HUES48 (cell line): ENCODE results near the gene FOXO1.

Source experiments
- H3K27ac ChIP-seq: one replicate; pipeline ENCODE4 v1.7.0; 2013; ENCODE audit warnings: low read depth, low read length, inconsistent platforms
- H3K27me3 ChIP-seq: 2 replicates; pipeline ENCODE4 v1.6.1; 2013; ENCODE audit warnings: mild to moderate bottlenecking, low read length; ENCODE audit not compliant: control insufficient read depth, insufficient read depth
- H3K36me3 ChIP-seq: 2 replicates; pipeline ENCODE4 v1.6.1; 2013; ENCODE audit warnings: low read length; ENCODE audit not compliant: control insufficient read depth, insufficient read depth
- H3K4me1 ChIP-seq: 2 replicates; pipeline ENCODE4 v1.6.1; 2013; ENCODE audit warnings: mild to moderate bottlenecking, low read length; ENCODE audit not compliant: control insufficient read depth, insufficient read depth
- H3K4me3 ChIP-seq: 2 replicates; pipeline ENCODE4 v1.5.1; 2013; ENCODE audit warnings: mild to moderate bottlenecking, low read depth, low read length
- H3K9ac ChIP-seq: 2 replicates; pipeline ENCODE4 v1.6.1; 2013; ENCODE audit warnings: mild to moderate bottlenecking, low read depth, low read length, moderate library complexity
- H3K9me3 ChIP-seq: 2 replicates; pipeline ENCODE4 v1.6.1; 2013; ENCODE audit warnings: low read length; ENCODE audit not compliant: control insufficient read depth, insufficient read depth

The FOXO1 gene

GRCh38 chr13:40635315-40635995 lies 31.0 kb downstream of the FOXO1 start:
- H3K27me3 ChIP-seq: no peaks in the 10 kb centered on the region
- no peak overlapping the region for H3K9ac ChIP-seq
- no peak overlapping the region for H3K27ac ChIP-seq
- no peaks in the 10 kb centered on the region for H3K36me3 ChIP-seq
- no peaks in the 10 kb centered on the region for H3K9me3 ChIP-seq
- H3K4me1 ChIP-seq: peaks cover 42% of the 10 kb centered on the region
- no peak overlapping the region for H3K4me3 ChIP-seq

DNA sequence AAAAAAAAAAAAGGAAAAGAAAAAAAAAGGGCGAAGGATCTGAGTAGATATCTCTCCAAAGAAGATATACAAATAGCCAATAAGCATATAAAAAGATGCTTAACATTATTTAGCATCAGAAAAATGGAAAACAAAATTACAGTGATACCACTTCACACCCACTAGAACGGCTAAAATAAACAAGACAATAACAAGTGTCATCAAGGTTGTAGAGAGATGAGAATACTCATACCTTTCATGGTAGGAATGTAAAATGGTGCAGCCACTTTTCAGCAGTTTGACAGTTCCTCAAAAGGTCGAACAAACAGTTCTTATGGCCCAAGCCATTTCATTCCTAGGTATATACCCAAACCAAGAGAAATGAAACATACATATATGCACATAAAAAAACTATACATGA lies 33.5 kb downstream of the FOXO1 start:
- Histone ChIP-seq H3K36me3 (peaks cover 4% of the 10 kb centered on the region; the same call in 1 of the 2 replicates), H3K4me3 (no peak overlapping the region), H3K4me1 (peaks cover 33% of the 10 kb centered on the region), H3K9me3 (no peaks in the 10 kb centered on the region), H3K27ac (no peak overlapping the region), H3K9ac (no peak overlapping the region), H3K27me3 (no peaks in the 10 kb centered on the region)

DNA sequence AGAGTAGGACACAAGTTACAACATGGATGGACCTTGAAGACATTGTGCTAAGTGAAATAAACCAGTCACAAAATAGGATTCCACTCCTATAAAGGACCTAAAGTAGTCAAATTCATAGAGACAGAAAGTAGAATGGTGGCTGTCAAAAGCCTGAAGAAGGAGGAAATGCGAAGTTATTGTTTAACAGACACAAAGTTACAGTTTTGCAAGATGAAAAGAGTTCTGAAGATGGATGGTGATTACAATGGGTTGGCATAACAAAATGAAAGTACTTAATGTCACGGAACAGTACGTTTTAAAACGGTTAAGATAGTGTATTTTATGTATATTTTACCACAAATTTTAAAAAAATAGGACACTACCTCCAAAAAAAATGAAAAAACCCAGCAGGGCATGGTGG lies 34.8 kb downstream of the FOXO1 start:
- no peak overlapping the region for H3K27ac ChIP-seq
- H3K4me3 ChIP-seq: no peak overlapping the region
- no peaks in the 10 kb centered on the region for H3K27me3 ChIP-seq
- no peak overlapping the region for H3K9ac ChIP-seq
- H3K9me3 ChIP-seq: no peaks in the 10 kb centered on the region
- peaks cover 4% of the 10 kb centered on the region; the same call in 1 of the 2 replicates for H3K36me3 ChIP-seq
- H3K4me1 ChIP-seq: peaks cover 39% of the 10 kb centered on the region

DNA sequence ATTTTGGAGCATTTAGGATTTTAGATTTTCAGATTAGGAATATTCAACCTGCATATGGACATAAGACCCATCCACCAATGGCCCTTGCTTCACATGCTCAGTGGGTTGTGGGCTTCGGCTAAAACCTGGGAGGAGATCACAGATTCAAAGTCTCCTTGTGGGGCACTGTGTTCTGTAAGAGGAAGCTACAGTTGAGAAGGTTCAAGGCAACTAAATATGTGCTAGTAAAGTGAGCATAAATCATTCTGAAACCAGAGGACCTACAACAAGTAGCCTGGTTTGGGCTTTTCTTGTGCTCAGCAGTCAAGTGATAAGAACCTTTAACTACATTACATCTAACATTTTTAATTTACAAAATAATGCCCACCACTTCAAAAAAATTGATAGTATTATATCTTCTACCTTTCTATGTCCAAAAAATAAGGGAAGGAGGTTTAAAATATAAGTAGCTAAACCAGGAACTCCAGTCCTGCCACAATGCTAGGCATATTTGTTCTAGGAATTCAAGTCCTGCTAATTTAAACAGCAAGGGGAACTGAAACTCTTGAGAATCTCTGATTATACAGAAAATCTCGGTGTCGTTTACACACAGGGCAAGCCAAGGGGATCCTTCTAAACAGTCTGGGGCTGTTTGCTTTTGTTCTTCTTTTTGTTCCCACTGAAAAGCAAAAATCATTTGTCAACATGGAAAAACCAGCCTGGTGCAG lies 36.6 kb downstream of the FOXO1 start:
- Histone ChIP-seq H3K9me3 (no peaks in the 10 kb centered on the region), H3K27me3 (no peaks in the 10 kb centered on the region), H3K36me3 (peaks cover 4% of the 10 kb centered on the region; the same call in 1 of the 2 replicates), H3K4me3 (no peak overlapping the region), H3K27ac (no peak overlapping the region), H3K4me1 (peaks cover 51% of the 10 kb centered on the region), H3K9ac (no peak overlapping the region)

GRCh38 chr13:40626977-40627376 lies 39.5 kb downstream of the FOXO1 start:
- Histone ChIP-seq H3K4me1 (peaks cover 72% of the 10 kb centered on the region), H3K9ac (no peak overlapping the region), H3K27ac (no peak overlapping the region), H3K36me3 (peaks cover 4% of the 10 kb centered on the region; the same call in 1 of the 2 replicates), H3K9me3 (no peaks in the 10 kb centered on the region), H3K27me3 (no peaks in the 10 kb centered on the region), H3K4me3 (no peak overlapping the region)

GRCh38 chr13:40626561-40626960 lies 39.9 kb downstream of the FOXO1 start:
- Histone ChIP-seq H3K4me3 (no peak overlapping the region), H3K4me1 (peaks cover 70% of the 10 kb centered on the region), H3K9me3 (no peaks in the 10 kb centered on the region), H3K27ac (peak overlapping the region; percentile 5), H3K9ac (no peak overlapping the region), H3K27me3 (no peaks in the 10 kb centered on the region), H3K36me3 (peaks cover 4% of the 10 kb centered on the region; the same call in 1 of the 2 replicates)

DNA sequence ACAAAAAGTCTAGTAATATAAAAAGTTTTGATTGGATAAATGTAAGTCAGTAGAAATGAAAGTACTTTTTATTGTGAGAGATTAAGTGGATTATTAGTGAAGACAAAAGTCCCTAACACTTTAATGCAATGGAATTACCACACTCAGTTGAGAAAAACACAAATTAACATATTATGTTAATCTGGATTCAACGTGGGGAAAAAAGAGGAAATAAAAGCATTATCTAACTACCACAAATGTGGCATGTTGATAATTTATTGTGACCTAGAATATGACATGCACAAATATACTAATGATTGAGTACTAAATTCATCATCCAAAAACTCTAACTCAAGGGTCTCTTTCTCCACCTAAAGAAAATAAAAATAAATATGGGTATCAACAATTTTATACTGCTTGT lies 41.5 kb downstream of the FOXO1 start:
- no peak overlapping the region for H3K27ac ChIP-seq
- peaks cover 4% of the 10 kb centered on the region; the same call in 1 of the 2 replicates for H3K36me3 ChIP-seq
- H3K9ac ChIP-seq: no peak overlapping the region
- H3K4me1 ChIP-seq: peaks cover 61% of the 10 kb centered on the region
- H3K4me3 ChIP-seq: no peak overlapping the region
- H3K9me3 ChIP-seq: no peaks in the 10 kb centered on the region
- H3K27me3 ChIP-seq: no peaks in the 10 kb centered on the region

GRCh38 chr13:40624383-40624782 lies 42.1 kb downstream of the FOXO1 start:
- no peak overlapping the region for H3K4me3 ChIP-seq
- no peaks in the 10 kb centered on the region for H3K27me3 ChIP-seq
- no peak overlapping the region for H3K27ac ChIP-seq
- H3K9me3 ChIP-seq: no peaks in the 10 kb centered on the region
- no peak overlapping the region for H3K9ac ChIP-seq
- H3K4me1 ChIP-seq: peaks cover 62% of the 10 kb centered on the region
- peaks cover 4% of the 10 kb centered on the region; the same call in 1 of the 2 replicates for H3K36me3 ChIP-seq

- no peaks in the 10 kb centered on the region for H3K36me3 ChIP-seq
- H3K4me1 ChIP-seq: peaks cover 59% of the 10 kb centered on the region
- H3K27ac ChIP-seq: no peak overlapping the region
- no peaks in the 10 kb centered on the region for H3K27me3 ChIP-seq
- H3K9me3 ChIP-seq: no peaks in the 10 kb centered on the region
- no peak overlapping the region for H3K4me3 ChIP-seq
- H3K9ac ChIP-seq: no peak overlapping the region
These were observed 43.7 kb downstream of the FOXO1 start for GRCh38 chr13:40622761-40623160.

GRCh38 chr13:40622246-40622645 lies 44.2 kb downstream of the FOXO1 start:
- Histone ChIP-seq H3K9me3 (no peaks in the 10 kb centered on the region), H3K27ac (no peak overlapping the region), H3K4me3 (no peak overlapping the region), H3K9ac (no peak overlapping the region), H3K36me3 (no peaks in the 10 kb centered on the region), H3K4me1 (peaks cover 58% of the 10 kb centered on the region), H3K27me3 (no peaks in the 10 kb centered on the region)

DNA sequence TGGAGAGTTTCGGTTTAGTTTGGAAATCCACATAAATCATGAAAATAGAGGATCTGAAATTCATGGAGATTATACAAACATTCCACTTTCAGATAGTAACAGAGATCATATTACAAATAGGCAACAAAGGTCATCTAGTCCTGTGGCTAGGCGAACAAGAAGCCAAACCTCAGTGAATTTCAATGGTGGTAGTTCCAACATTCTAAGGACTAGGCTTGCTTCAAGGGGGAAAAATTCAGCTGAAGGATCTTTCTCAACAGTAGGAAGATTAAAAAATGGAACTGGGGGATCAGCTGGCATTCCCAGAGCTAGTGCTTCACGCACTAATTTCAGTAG lies 47.0 kb downstream of the FOXO1 start:
- H3K4me3 ChIP-seq: no peak overlapping the region
- no peak overlapping the region for H3K9ac ChIP-seq
- H3K4me1 ChIP-seq: peaks cover 56% of the 10 kb centered on the region
- no peaks in the 10 kb centered on the region for H3K9me3 ChIP-seq
- H3K36me3 ChIP-seq: no peaks in the 10 kb centered on the region
- H3K27me3 ChIP-seq: no peaks in the 10 kb centered on the region
- no peak overlapping the region for H3K27ac ChIP-seq
